ENCODE measurements around the gene AADAC. TPM values are rescaled to one million over a fixed set of nuclear protein-coding genes. Genes with fewer than 3 reads are reported as not detected.
"Not testable (repeated sequence)": the region's sequence is repeated elsewhere in the genome, so short reads cannot be mapped to it uniquely, and the experiment has no call there.

Gene AADAC
- total RNA-seq, 1 donor from 2014 or later: 0.44 TPM

GRCh38 chr3:151859233-151859673, 45.3 kb downstream of the AADAC start:
- no peak for ATAC-seq

GRCh38 chr3:151859905-151860304, 46.0 kb downstream of the AADAC start:
- no peak for ATAC-seq

DNA sequence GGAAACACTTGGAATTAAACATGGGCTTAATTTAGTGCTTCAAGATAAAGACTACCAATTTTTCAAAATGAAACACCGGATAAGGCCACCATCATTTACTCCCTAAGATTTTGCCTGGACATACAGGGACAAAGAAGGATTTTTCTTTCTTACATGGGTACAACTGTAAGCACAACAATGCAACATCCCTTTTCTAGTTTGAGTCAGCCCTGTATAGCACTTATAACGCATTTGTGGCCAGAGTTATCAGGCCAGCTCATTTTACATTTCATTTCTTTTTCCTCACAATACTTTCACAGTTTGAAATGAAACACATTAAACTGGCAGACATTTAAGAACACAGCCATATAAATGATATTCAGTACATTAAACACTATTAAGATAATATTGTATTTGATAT, 49.7 kb downstream of the AADAC start:
- no peak for ATAC-seq

- no peak for ATAC-seq
Measured at GRCh38 chr3:151864423-151865101, 50.6 kb downstream of the AADAC start.

DNA sequence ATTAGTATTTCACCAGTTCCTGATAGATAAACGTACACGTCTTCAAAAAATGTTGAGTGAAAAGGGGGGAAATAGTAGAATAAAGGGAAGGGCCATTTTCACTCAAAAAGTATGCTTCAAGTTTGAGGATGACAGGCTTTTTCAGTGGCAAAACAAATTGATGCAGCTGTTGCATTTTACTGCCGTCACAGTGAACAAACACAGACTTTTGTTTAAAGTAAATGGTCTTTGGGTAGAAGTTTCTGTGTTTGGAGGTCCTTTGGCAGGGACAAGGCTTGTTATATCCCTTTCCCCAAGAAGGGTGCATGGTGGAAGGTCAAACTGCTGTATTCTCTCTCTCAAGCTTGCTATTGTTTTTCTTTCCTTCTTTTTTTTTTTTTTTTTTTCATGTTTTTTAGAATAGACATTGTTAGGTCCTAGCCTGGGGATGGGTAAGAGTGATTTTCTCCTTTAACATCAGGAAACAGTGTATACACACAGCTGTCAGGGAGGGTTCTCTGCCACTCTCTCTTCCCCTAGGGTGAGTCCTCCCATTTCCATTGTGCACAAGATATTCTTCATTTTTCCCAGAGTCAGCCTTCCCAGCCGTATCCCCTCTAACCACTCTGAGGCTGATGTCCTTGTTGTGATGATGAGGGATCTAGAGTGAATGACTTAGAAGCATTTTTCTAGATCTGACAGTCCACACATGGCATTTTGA, 52.9 kb downstream of the AADAC start:
- ATAC-seq: no peak

GRCh38 chr3:151867666-151868065, 53.8 kb downstream of the AADAC start:
- no peak for ATAC-seq

DNA sequence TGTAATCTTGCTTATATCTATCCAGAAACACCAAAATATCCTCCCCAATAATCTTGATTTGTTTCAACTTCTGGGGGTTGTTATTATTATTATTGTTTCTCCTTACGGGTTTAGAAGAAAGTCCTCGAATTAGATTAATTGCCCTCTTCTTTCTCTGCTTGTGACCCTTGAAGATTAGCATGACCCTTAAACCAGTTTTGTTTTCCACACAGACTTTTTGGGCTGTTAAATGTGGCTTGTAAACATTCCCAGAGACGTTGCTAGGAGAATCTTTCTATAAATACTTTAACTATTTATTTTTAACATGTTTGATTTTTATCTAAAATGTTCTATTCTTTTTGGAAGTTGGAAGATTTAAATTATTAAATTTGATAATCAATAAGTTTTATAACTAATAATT, 55.3 kb downstream of the AADAC start:
- ATAC-seq: no peak

DNA sequence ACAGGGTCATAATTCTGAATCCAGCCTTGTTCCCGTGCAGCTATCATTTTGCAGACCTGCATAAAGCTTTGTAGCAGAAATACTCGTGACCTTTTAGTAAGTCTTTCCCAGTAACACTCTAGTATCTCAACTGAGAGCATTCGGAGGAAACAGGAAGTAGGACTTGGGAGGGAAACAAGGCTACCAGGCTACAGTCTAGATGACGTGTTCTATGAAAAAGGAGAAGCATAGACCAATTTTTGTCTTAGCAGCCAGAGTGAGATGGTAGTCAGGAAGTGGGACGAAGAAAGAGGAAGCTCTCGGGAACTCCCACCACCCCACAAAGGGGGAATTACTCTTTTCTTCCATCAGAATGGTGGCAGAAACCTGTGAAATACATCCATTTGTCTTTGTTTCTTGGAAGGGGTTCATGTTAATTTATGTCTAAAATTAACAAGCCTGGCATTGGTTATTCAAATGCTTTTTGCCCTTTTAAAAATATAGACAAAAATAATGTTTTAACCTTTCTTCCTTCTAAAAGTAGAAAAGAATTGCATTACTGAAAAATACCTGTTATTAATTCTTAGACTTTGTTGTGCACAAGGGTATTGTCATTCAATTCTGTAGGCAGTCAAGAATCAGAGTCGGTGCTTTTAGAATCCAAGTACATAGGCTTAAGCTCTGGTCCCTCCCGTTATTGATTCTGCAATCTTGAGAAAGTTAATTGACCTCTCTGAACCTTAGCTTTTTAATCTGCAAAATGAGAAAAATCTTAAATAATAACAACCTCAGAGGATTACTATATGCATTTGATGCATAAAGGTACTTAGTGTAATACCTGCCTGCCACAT, 57.9 kb downstream of the AADAC start:
- ATAC-seq: peak; percentile 31

GRCh38 chr3:151873398-151873797, 59.5 kb downstream of the AADAC start, which contains the start of gene SUCNR1:
SUCNR1 (plus strand) TSS chr3:151873643; CDS start chr3:151879893, 6,250 bp downstream.
- ATAC-seq: no peak

DNA sequence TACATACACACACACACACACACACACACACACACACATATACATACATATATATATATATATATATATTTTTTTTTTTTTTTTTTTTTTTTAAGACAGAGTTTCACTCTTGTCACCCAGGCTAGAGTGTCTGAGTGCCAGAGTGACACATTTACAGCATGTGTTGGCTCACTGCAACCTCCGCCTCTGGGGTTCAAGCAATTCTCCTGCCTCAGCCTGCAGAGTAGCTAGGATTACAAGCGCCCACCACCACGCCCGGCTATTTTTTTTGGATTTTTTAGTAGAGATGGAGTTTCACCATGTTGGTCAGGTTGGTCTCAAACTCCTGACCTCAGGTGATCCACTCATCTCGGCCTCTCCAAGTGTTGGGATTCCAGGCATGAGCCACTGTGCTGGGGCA, 60.2 kb downstream of the AADAC start:
- not testable (repeated sequence) for ATAC-seq

DNA sequence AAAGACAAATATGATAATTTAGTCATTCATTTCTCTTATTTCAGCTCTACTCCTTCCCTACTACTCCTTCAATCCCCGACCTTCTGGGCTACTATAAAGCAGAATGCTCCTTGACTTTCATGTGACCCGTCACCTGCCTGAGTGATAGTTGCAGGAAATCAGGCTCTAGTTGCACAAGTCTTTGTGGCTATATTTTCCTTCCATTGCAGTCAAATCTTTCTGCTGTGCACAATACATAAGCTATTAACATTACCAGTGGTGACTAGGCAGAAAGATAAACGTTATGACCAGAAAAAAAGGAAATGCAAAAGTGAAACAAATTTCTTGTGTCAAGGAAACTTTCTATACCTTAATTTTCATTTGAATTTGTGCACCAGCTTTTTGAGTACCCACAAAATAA, 61.8 kb downstream of the AADAC start:
- ATAC-seq: no peak

GRCh38 chr3:151877269-151877668, 63.4 kb downstream of the AADAC start:
- ATAC-seq: no peak

Other genes starting within 250 kb of the AADAC start
- not detected for gene AADACL2, start 80.2 kb upstream of the AADAC start, total RNA-seq
- gene SUCNR1, start 59.5 kb downstream of the AADAC start, total RNA-seq: not detected

Measured in esophagus mucosa (tissue), 1 donor.